Transverse colon (tissue), 4 donors: ENCODE measurements around the gene LSM14B.

Source experiments
- EP300 ChIP-seq: sonication (generic); formaldehyde crosslinking; IDR thresholded peaks from one replicate; pipeline ENCODE4 v1.6.1; 2017; ENCODE audit warnings: antibody characterized with exemption, low read depth
- POLR2A ChIP-seq: fragments of 450-650 bp; IDR thresholded peaks from one replicate; pipeline ENCODE4 v1.6.1; 2016; ENCODE audit warnings: antibody characterized with exemption, mild to moderate bottlenecking, moderate library complexity
- POLR2AphosphoS5 ChIP-seq, 3 donors: sonication (generic); formaldehyde crosslinking; IDR thresholded peaks; one replicate each; pipeline ENCODE4 v1.6.1; 2016; ENCODE audit warnings: antibody characterized with exemption in 3 of 3
- TF ChIP-seq, protein P1 (sequence below), 5 experiments: fragments of 200-600 bp in 3 of 5; fragments of 450-650 bp in 2 of 5; sonication (generic) in 3 of 5; IDR thresholded peaks; 1 replicate in 2 of 5; 2 replicates in 3 of 5; pipeline ENCODE4 v1.5.1; 2016 to 2017; ENCODE audit warnings: antibody characterized with exemption in 5 of 5, inconsistent platforms in 3 of 5, mild to moderate bottlenecking in 2 of 5, moderate library complexity in 1 of 5

DNA sequence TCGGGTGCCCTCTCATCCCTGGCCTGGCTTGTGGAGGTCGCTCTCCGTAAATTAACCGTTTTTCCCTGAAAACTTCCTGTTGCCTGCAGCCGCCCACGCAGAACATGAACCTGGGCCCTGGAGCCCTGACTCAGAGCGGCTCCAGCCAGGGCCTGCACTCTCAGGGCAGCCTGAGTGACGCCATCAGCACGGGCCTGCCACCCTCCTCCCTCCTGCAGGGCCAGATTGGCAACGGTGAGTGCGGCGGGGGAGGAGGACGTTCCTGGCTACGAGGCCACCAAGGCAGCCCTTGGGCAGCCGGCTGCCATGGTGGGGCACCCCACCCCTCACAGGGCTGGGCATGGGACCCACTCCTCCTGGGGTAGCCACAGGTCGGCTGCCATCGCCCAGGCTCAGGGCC, 39.1 kb downstream of the LSM14B start:
- TF ChIP-seq POLR2A (no peak), POLR2AphosphoS5 (IDR thresholded peaks at IDR 0.05) (no peak), EP300 (no peak)
- TF ChIP-seq, protein P1, sequence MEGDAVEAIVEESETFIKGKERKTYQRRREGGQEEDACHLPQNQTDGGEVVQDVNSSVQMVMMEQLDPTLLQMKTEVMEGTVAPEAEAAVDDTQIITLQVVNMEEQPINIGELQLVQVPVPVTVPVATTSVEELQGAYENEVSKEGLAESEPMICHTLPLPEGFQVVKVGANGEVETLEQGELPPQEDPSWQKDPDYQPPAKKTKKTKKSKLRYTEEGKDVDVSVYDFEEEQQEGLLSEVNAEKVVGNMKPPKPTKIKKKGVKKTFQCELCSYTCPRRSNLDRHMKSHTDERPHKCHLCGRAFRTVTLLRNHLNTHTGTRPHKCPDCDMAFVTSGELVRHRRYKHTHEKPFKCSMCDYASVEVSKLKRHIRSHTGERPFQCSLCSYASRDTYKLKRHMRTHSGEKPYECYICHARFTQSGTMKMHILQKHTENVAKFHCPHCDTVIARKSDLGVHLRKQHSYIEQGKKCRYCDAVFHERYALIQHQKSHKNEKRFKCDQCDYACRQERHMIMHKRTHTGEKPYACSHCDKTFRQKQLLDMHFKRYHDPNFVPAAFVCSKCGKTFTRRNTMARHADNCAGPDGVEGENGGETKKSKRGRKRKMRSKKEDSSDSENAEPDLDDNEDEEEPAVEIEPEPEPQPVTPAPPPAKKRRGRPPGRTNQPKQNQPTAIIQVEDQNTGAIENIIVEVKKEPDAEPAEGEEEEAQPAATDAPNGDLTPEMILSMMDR (IDR thresholded peaks at IDR 0.05) = no peak
